Prostate gland (tissue), 2 donors: ENCODE results near the gene OTUD6A. TPM values are rescaled to one million over a fixed set of nuclear protein-coding genes. Genes with fewer than 3 reads are reported as not detected.

Experiments
- DNase-seq: peaks from one replicate; pipeline ENCODE4 v3.0.0-alpha.2; 2019; ENCODE audit warnings: low spot score
- H3K27ac ChIP-seq, 2 donors: fragments of 200-600 bp; sonication (generic); 2 replicates each; pipeline ENCODE4 v1.5.1; 2017 to 2019
- H3K27me3 ChIP-seq: fragments of 200-600 bp; sonication (generic); replicated peaks from 2 replicates; pipeline ENCODE4 v1.5.1; 2019; ENCODE audit not compliant: insufficient read depth
- H3K36me3 ChIP-seq, 2 donors: fragments of 200-600 bp; sonication (generic); 1 replicate in 1 of 2; 2 replicates in 1 of 2; pipeline versions ENCODE4 v1.5.1 to v1.8.1; 2017 to 2019
- H3K4me1 ChIP-seq: fragments of 200-600 bp; sonication (generic); replicated peaks from 2 replicates; pipeline ENCODE4 v1.5.1; 2019
- H3K4me3 ChIP-seq, 2 donors: fragments of 200-600 bp; sonication (generic); 2 replicates each; pipeline ENCODE4 v1.5.1; 2017 to 2019
- H3K9me3 ChIP-seq: fragments of 200-600 bp; sonication (generic); 2 replicates; pipeline ENCODE4 v1.5.1; 2017
- POLR2A ChIP-seq: fragments of 450-650 bp; IDR thresholded peaks from one replicate; pipeline ENCODE4 v1.6.1; 2016; ENCODE audit warnings: antibody characterized with exemption, mild to moderate bottlenecking
- POLR2AphosphoS5 ChIP-seq: sonication (generic); formaldehyde crosslinking; IDR thresholded peaks from one replicate; pipeline ENCODE4 v1.6.1; 2017; ENCODE audit warnings: antibody characterized with exemption
- WGBS: methylation state at CpG from one replicate; pipeline ENCODE4 v1.1.5; 2018; 5-methylcytosine and 5-hydroxymethylcytosine counted together
- intact Hi-C: fragments of 100-400 bp; cut with DNase I; formaldehyde crosslinking; loops from one replicate; pipeline ENCODE4 v1.14.2; 2022
- total RNA-seq, 2 donors: library from RNA; depleted of rRNA; stranded (reverse); fragments of >200 nt; gene quantifications; one replicate each; pipeline ENCODE4 v1.1.0, GENCODE V29; 2016
- TF ChIP-seq, protein P1 (sequence below), 4 experiments: fragments of 200-600 bp in 2 of 4; fragments of 450-650 bp in 2 of 4; sonication (generic) in 2 of 4; IDR thresholded peaks; 1 replicate in 3 of 4; 2 replicates in 1 of 4; pipeline ENCODE4 v1.5.1; 2016 to 2019; ENCODE audit warnings: antibody characterized with exemption in 4 of 4, mild to moderate bottlenecking in 2 of 4, moderate library complexity in 2 of 4

Gene OTUD6A
- total RNA-seq, 2 donors from 2014 or later = 1.1 TPM; not detected in 1

DNA sequence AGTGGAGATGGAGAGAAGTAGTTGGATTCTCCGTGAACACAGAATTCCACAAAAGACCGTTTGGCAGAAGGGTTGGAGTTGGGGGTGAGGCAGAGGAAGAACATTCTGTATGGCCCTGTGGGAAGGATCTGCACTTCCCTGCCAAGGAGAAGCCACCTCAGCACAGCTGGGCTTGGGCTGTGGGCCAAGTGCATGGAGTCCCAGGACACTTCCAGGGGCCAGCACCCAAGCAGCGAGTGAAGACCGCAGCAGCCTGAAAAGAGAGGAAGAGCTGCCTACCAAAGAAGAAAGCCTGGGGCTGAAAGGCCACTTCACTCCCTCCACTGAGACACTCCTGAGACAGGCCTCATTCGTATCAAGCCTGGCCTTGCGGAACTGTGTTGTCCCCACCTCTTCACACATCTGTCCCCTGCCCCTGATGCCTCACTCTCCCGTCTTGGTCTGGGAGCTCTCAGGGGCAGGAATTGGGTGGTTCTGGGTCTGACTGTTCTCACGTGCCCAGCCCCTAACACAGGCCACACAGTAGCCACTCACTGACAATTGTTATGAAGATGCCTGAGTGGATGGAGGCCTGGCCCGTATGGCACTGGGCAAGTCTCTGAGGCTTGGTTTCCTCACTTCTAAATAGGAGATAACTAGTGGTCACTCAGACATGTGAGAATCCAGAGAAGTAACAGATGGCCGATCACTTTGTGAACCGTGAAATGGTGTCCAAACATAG lies 9.2 kb upstream of the OTUD6A start:
- DNase-seq = no peak
- no peak overlapping the region for H3K4me3 ChIP-seq
- intact Hi-C loops = no loop called here
- 76% methylated on average over 6 of the region's 11 CpGs for WGBS
- no peaks in the 10 kb centered on the region for H3K4me1 ChIP-seq
- no peaks in the 10 kb centered on the region for H3K36me3 ChIP-seq
- TF ChIP-seq, protein P1, sequence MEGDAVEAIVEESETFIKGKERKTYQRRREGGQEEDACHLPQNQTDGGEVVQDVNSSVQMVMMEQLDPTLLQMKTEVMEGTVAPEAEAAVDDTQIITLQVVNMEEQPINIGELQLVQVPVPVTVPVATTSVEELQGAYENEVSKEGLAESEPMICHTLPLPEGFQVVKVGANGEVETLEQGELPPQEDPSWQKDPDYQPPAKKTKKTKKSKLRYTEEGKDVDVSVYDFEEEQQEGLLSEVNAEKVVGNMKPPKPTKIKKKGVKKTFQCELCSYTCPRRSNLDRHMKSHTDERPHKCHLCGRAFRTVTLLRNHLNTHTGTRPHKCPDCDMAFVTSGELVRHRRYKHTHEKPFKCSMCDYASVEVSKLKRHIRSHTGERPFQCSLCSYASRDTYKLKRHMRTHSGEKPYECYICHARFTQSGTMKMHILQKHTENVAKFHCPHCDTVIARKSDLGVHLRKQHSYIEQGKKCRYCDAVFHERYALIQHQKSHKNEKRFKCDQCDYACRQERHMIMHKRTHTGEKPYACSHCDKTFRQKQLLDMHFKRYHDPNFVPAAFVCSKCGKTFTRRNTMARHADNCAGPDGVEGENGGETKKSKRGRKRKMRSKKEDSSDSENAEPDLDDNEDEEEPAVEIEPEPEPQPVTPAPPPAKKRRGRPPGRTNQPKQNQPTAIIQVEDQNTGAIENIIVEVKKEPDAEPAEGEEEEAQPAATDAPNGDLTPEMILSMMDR (IDR thresholded peaks at IDR 0.05) = no peak
- TF ChIP-seq POLR2A (no peak), POLR2AphosphoS5 (no peak)
- H3K9me3 ChIP-seq = no peaks in the 10 kb centered on the region
- H3K27ac ChIP-seq = no peak overlapping the region
- no peaks in the 10 kb centered on the region for H3K27me3 ChIP-seq

DNA sequence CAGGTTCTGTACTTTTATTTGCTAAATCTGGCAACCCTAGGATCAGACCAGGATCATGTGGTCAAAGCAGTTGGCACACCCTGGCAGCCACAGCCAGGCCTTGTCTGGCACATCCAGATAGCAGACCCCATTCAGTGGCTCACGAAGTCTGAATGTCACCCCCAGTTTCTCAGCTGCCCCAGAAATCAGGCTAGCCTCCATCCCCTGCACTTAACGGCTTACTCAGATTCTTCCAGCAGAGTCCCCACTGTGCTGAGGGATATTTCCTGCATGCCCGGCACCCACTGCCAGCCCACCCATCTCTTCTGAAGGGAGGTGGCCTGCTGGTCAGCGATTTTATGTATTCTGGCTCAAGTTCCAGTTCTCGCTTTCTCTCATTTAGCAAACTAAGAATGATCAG lies 7.9 kb upstream of the OTUD6A start:
- no peaks in the 10 kb centered on the region for H3K9me3 ChIP-seq
- H3K27ac ChIP-seq = no peak overlapping the region
- no peak for DNase-seq
- no peak for TF ChIP-seq POLR2AphosphoS5
- no peak for TF ChIP-seq POLR2A
- WGBS = 92% methylated on average over 5 of the region's 5 CpGs
- intact Hi-C loops = no loop called here
- no peaks in the 10 kb centered on the region for H3K27me3 ChIP-seq
- no peaks in the 10 kb centered on the region for H3K36me3 ChIP-seq
- H3K4me1 ChIP-seq = no peaks in the 10 kb centered on the region
- no peak overlapping the region for H3K4me3 ChIP-seq

DNA sequence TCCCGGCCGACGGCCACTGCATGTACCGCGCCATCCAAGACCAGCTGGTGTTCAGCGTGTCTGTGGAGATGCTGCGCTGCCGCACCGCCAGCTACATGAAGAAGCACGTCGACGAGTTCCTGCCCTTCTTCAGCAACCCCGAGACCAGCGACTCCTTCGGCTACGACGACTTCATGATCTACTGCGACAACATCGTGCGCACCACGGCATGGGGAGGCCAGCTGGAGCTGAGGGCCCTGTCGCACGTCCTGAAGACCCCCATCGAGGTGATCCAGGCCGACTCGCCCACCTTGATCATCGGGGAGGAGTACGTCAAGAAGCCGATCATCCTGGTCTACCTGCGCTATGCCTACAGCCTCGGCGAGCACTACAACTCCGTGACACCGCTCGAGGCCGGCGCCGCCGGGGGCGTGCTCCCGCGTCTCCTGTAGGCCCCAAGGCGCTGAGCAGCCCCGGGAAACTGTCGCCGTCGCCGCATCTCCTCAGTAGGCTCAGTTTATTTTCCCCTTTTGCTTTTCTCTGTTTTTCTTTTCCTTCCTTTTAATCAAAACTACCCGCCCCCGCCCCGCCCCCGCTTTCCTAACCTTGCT lies 799 bp downstream of the OTUD6A start:
- no peaks in the 10 kb centered on the region for H3K27me3 ChIP-seq
- TF ChIP-seq, protein P1 (IDR thresholded peaks at IDR 0.05) = no peak
- TF ChIP-seq POLR2A = no peak
- no peak for TF ChIP-seq POLR2AphosphoS5
- H3K27ac ChIP-seq = no peak overlapping the region
- H3K4me1 ChIP-seq = no peaks in the 10 kb centered on the region
- intact Hi-C loops = no loop called here
- DNase-seq = no peak
- no peaks in the 10 kb centered on the region for H3K9me3 ChIP-seq
- WGBS = 97% methylated on average over 40 of the region's 52 CpGs
- H3K36me3 ChIP-seq = no peaks in the 10 kb centered on the region
- no peak overlapping the region for H3K4me3 ChIP-seq

DNA sequence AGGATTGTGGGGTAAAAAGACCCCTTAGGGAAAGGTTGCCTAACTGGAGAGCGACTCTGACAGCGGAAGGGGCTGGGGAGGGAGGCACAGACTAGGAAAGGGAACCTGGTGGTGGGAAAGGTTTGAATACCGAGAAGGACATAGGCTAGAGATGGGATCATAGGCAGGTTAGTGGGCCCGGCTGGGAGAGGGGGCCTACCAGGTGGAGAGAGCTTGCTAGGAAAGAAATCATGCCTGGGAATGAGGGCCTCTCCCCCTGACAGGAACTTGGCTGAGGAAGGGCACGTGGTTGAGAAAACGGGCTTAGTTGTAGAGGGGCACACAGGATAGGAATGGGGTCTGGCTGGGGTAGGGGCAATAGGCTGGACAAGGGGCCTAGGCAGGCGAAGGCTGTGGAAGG lies 4.4 kb downstream of the OTUD6A start:
- DNase-seq = no peak

DNA sequence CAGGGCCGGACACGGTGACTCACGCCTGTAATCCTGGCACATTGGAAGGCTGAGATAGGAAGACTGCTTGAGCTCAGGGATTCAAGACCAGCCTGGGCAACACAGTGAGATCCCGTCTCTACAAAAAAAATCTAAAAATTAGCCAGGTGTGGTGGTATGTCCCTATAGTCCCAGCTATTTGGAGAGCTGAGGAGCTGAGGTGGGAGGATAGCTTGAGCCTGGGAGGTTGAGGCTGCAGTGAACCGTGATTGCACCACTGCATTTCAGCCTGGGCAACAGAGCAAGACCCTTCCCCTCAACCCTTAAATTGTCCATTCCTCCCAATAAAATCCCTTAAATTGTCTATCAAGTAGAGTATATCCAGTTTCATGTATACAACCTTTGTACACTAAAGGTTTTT lies 17.0 kb downstream of the OTUD6A start:
- Histone ChIP-seq H3K27me3 (no peaks in the 10 kb centered on the region), H3K4me1 (no peaks in the 10 kb centered on the region), H3K4me3 (no peak overlapping the region), H3K36me3 (no peaks in the 10 kb centered on the region), H3K9me3 (no peaks in the 10 kb centered on the region), H3K27ac (no peak overlapping the region)
- DNase-seq = no peak
- TF ChIP-seq POLR2A (no peak), POLR2AphosphoS5 (no peak)
- TF ChIP-seq, protein P1 (IDR thresholded peaks at IDR 0.05) = no peak
- intact Hi-C loops = no loop called here
- 98% methylated on average over 5 of the region's 5 CpGs for WGBS

More for the DNA sequence above, 4.4 kb downstream of the OTUD6A start:
- no peaks in the 10 kb centered on the region for H3K4me1 ChIP-seq
- no peak for TF ChIP-seq POLR2A
- TF ChIP-seq, protein P1 (IDR thresholded peaks at IDR 0.05) = no peak
- TF ChIP-seq POLR2AphosphoS5 = no peak
- intact Hi-C loops = no loop called here
- 93% methylated on average over 7 of the region's 7 CpGs for WGBS
- H3K36me3 ChIP-seq = no peaks in the 10 kb centered on the region
- H3K4me3 ChIP-seq = no peak overlapping the region
- H3K27me3 ChIP-seq = no peaks in the 10 kb centered on the region
- H3K27ac ChIP-seq = no peak overlapping the region
- no peaks in the 10 kb centered on the region for H3K9me3 ChIP-seq
